ENCODE measurements around the gene KRTAP6-2. TPM values are rescaled to one million over a fixed set of nuclear protein-coding genes. Genes with fewer than 3 reads are reported as not detected.

KRTAP6-2 gene
- total and polyA plus RNA-seq, 2 donors: not detected

DNA sequence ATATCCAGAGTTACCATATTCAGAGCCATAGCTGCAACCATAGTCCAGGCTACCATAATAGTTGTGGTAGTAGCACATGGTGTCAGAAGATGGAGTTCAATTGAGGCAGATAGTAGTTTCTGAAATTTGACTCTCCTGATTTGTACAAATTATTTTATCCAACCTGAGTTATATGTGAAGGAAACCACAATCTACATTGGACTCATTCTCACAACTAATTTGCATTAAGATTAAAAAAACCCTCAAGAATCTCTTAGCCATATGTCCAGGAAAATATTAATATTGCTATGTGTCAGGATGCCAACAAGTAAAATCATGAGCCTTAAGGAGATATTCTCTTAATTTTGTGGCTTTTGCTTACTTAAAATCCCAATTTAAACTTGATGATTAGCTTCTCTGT lies 8.4 kb downstream of the KRTAP6-2 start, which contains the start of gene KRTAP22-2:
Gene KRTAP22-2, minus strand, starts transcription at position 101 of the 400 bp plus-strand sequence.
- Histone ChIP-seq H3K4me3 (ENCODE audit: low read length in 2 of 2) (no peak within 1 kb of the TSS), H3K9me3 (ENCODE audit: control insufficient read depth in 2 of 2, insufficient read depth in 1 of 2, low read length in 1 of 2) (peaks cover 0 to 3% of the 10 kb centered on the region in 2 donors), H3K27me3 (ENCODE audit: control insufficient read depth in 2 of 2, insufficient read depth in 1 of 2, low read length in 1 of 2) (no peaks in the 10 kb centered on the region)

DNA sequence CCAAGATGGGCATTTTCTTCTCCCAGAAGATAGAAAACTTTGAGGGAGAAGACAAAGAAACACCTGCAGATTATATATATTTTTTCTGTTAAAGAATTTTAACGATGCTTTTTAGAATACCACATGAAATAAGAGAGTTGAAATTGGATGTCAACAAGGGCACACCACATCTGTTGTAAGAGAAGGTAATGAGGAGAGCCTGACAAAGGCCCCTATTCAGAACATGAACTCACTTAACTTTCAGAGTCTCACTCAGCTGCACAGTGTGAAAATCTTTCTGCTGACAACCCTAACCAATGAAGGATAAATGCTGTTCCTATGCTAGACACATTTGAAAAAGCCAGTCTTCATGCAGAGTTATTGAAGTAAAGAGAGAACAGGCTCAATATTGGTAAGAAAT lies 15.8 kb downstream of the KRTAP6-2 start:
- H3K27ac ChIP-seq (ENCODE audit: low read depth in 1 of 2, low read length in 1 of 2): no peak overlapping the region
- no peaks in the 10 kb centered on the region for H3K36me3 ChIP-seq (ENCODE audit: control insufficient read depth in 2 of 2, insufficient read depth in 2 of 2, low read length in 1 of 2)
- no peaks in the 10 kb centered on the region for H3K27me3 ChIP-seq (ENCODE audit: control insufficient read depth in 2 of 2, insufficient read depth in 1 of 2, low read length in 1 of 2)
- H3K4me3 ChIP-seq (ENCODE audit: low read length in 2 of 2): no peak overlapping the region
- no peaks in the 10 kb centered on the region for H3K9me3 ChIP-seq (ENCODE audit: control insufficient read depth in 2 of 2, insufficient read depth in 1 of 2, low read length in 1 of 2)
- 91% methylated on average over 1 of the region's 1 CpG for WGBS
- no peak for DNase-seq (ENCODE audit: low read depth in 6 of 9, low spot score in 9 of 9)
- H3K4me1 ChIP-seq (ENCODE audit: control insufficient read depth in 2 of 2, insufficient read depth in 2 of 2, low read length in 2 of 2): no peaks in the 10 kb centered on the region

More for the DNA sequence above, 8.4 kb downstream of the KRTAP6-2 start, which contains the start of gene KRTAP22-2:
- Histone ChIP-seq H3K27ac (ENCODE audit: low read depth in 1 of 2, low read length in 1 of 2) (no peak within 1 kb of the TSS), H3K4me1 (ENCODE audit: control insufficient read depth in 2 of 2, insufficient read depth in 2 of 2, low read length in 2 of 2) (no peaks in the 10 kb centered on the region), H3K36me3 (ENCODE audit: control insufficient read depth in 2 of 2, insufficient read depth in 2 of 2, low read length in 1 of 2) (no peaks in the 10 kb centered on the region)
- no peak for DNase-seq (ENCODE audit: low read depth in 6 of 9, low spot score in 9 of 9)

- H3K27me3 ChIP-seq (ENCODE audit: control insufficient read depth in 2 of 2, insufficient read depth in 1 of 2, low read length in 1 of 2): no peaks in the 10 kb centered on the region
- H3K9me3 ChIP-seq (ENCODE audit: control insufficient read depth in 2 of 2, insufficient read depth in 1 of 2, low read length in 1 of 2): no peaks in the 10 kb centered on the region
- no peak overlapping the region for H3K27ac ChIP-seq (ENCODE audit: low read depth in 1 of 2, low read length in 1 of 2)
- WGBS: 58% methylated on average over 3 of the region's 3 CpGs
- H3K4me3 ChIP-seq (ENCODE audit: low read length in 2 of 2): no peak overlapping the region
- no peaks in the 10 kb centered on the region for H3K4me1 ChIP-seq (ENCODE audit: control insufficient read depth in 2 of 2, insufficient read depth in 2 of 2, low read length in 2 of 2)
- no peaks in the 10 kb centered on the region for H3K36me3 ChIP-seq (ENCODE audit: control insufficient read depth in 2 of 2, insufficient read depth in 2 of 2, low read length in 1 of 2)
- DNase-seq (ENCODE audit: low read depth in 6 of 9, low spot score in 9 of 9): no peak
Measured at GRCh38 chr21:30580132-30580531, 18.6 kb downstream of the KRTAP6-2 start.

- WGBS: 79% methylated on average over 1 of the region's 1 CpG
- DNase-seq (ENCODE audit: low read depth in 6 of 9, low spot score in 9 of 9): no peak
- H3K4me1 ChIP-seq (ENCODE audit: control insufficient read depth in 2 of 2, insufficient read depth in 2 of 2, low read length in 2 of 2): no peaks in the 10 kb centered on the region
Measured at GRCh38 chr21:30579346-30579745, 19.4 kb downstream of the KRTAP6-2 start.

GRCh38 chr21:30577766-30578165 lies 20.9 kb downstream of the KRTAP6-2 start:
- H3K4me1 ChIP-seq (ENCODE audit: control insufficient read depth in 2 of 2, insufficient read depth in 2 of 2, low read length in 2 of 2): no peaks in the 10 kb centered on the region
- no peak for DNase-seq (ENCODE audit: low read depth in 6 of 9, low spot score in 9 of 9)

More at GRCh38 chr21:30579346-30579745, 19.4 kb downstream of the KRTAP6-2 start:
- H3K36me3 ChIP-seq (ENCODE audit: control insufficient read depth in 2 of 2, insufficient read depth in 2 of 2, low read length in 1 of 2): no peaks in the 10 kb centered on the region
- no peaks in the 10 kb centered on the region for H3K9me3 ChIP-seq (ENCODE audit: control insufficient read depth in 2 of 2, insufficient read depth in 1 of 2, low read length in 1 of 2)
- no peak overlapping the region for H3K27ac ChIP-seq (ENCODE audit: low read depth in 1 of 2, low read length in 1 of 2)
- H3K27me3 ChIP-seq (ENCODE audit: control insufficient read depth in 2 of 2, insufficient read depth in 1 of 2, low read length in 1 of 2): no peaks in the 10 kb centered on the region
- no peak overlapping the region for H3K4me3 ChIP-seq (ENCODE audit: low read length in 2 of 2)

GRCh38 chr21:30567617-30568016 lies 31.1 kb downstream of the KRTAP6-2 start:
- DNase-seq (ENCODE audit: low read depth in 6 of 9, low spot score in 9 of 9): no peak
- H3K4me3 ChIP-seq (ENCODE audit: low read length in 2 of 2): no peak overlapping the region
- no peaks in the 10 kb centered on the region for H3K9me3 ChIP-seq (ENCODE audit: control insufficient read depth in 2 of 2, insufficient read depth in 1 of 2, low read length in 1 of 2)
- H3K4me1 ChIP-seq (ENCODE audit: control insufficient read depth in 2 of 2, insufficient read depth in 2 of 2, low read length in 2 of 2): no peaks in the 10 kb centered on the region
- H3K27me3 ChIP-seq (ENCODE audit: control insufficient read depth in 2 of 2, insufficient read depth in 1 of 2, low read length in 1 of 2): no peaks in the 10 kb centered on the region
- H3K36me3 ChIP-seq (ENCODE audit: control insufficient read depth in 2 of 2, insufficient read depth in 2 of 2, low read length in 1 of 2): no peaks in the 10 kb centered on the region
- H3K27ac ChIP-seq (ENCODE audit: low read depth in 1 of 2, low read length in 1 of 2): no peak overlapping the region

More at GRCh38 chr21:30577766-30578165, 20.9 kb downstream of the KRTAP6-2 start:
- no peak overlapping the region for H3K27ac ChIP-seq (ENCODE audit: low read depth in 1 of 2, low read length in 1 of 2)
- H3K9me3 ChIP-seq (ENCODE audit: control insufficient read depth in 2 of 2, insufficient read depth in 1 of 2, low read length in 1 of 2): no peaks in the 10 kb centered on the region
- no peaks in the 10 kb centered on the region for H3K27me3 ChIP-seq (ENCODE audit: control insufficient read depth in 2 of 2, insufficient read depth in 1 of 2, low read length in 1 of 2)
- no peak overlapping the region for H3K4me3 ChIP-seq (ENCODE audit: low read length in 2 of 2)
- H3K36me3 ChIP-seq (ENCODE audit: control insufficient read depth in 2 of 2, insufficient read depth in 2 of 2, low read length in 1 of 2): no peaks in the 10 kb centered on the region

DNA sequence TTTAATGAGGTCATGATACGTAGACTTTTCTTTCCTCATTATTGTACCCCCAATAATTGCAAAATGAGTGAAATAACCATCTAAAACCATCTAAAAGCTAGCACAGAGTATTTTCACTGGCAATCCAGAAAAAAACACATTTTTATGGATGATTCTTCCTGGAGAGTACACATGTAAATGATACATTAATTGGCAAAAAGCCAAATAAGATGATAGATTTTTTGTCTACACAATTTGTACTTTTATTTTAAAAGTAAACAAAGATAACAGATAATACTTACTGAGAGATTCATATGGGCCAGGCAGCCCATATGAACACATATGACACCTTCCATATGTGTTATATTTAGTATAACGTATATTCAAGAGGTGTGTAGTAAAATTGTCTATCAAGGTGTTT lies 35.1 kb downstream of the KRTAP6-2 start:
- WGBS: 96% methylated on average over 2 of the region's 2 CpGs
- Histone ChIP-seq H3K27me3 (ENCODE audit: control insufficient read depth in 2 of 2, insufficient read depth in 1 of 2, low read length in 1 of 2) (no peaks in the 10 kb centered on the region), H3K27ac (ENCODE audit: low read depth in 1 of 2, low read length in 1 of 2) (no peak overlapping the region), H3K9me3 (ENCODE audit: control insufficient read depth in 2 of 2, insufficient read depth in 1 of 2, low read length in 1 of 2) (no peaks in the 10 kb centered on the region), H3K4me1 (ENCODE audit: control insufficient read depth in 2 of 2, insufficient read depth in 2 of 2, low read length in 2 of 2) (no peaks in the 10 kb centered on the region), H3K4me3 (ENCODE audit: low read length in 2 of 2) (no peak overlapping the region), H3K36me3 (ENCODE audit: control insufficient read depth in 2 of 2, insufficient read depth in 2 of 2, low read length in 1 of 2) (no peaks in the 10 kb centered on the region)
- DNase-seq (ENCODE audit: low read depth in 6 of 9, low spot score in 9 of 9): no peak

- Histone ChIP-seq H3K9me3 (ENCODE audit: control insufficient read depth in 2 of 2, insufficient read depth in 1 of 2, low read length in 1 of 2) (no peaks in the 10 kb centered on the region), H3K27ac (ENCODE audit: low read depth in 1 of 2, low read length in 1 of 2) (no peak overlapping the region), H3K36me3 (ENCODE audit: control insufficient read depth in 2 of 2, insufficient read depth in 2 of 2, low read length in 1 of 2) (no peaks in the 10 kb centered on the region), H3K27me3 (ENCODE audit: control insufficient read depth in 2 of 2, insufficient read depth in 1 of 2, low read length in 1 of 2) (no peaks in the 10 kb centered on the region), H3K4me3 (ENCODE audit: low read length in 2 of 2) (no peak overlapping the region), H3K4me1 (ENCODE audit: control insufficient read depth in 2 of 2, insufficient read depth in 2 of 2, low read length in 2 of 2) (no peaks in the 10 kb centered on the region)
- DNase-seq (ENCODE audit: low read depth in 6 of 9, low spot score in 9 of 9): no peak
- WGBS: 89% methylated on average over 6 of the region's 6 CpGs
Measured at GRCh38 chr21:30563072-30563471, 35.6 kb downstream of the KRTAP6-2 start.

- Histone ChIP-seq H3K27me3 (ENCODE audit: control insufficient read depth in 2 of 2, insufficient read depth in 1 of 2, low read length in 1 of 2) (no peaks in the 10 kb centered on the region), H3K27ac (ENCODE audit: low read depth in 1 of 2, low read length in 1 of 2) (no peak overlapping the region), H3K4me3 (ENCODE audit: low read length in 2 of 2) (no peak overlapping the region), H3K4me1 (ENCODE audit: control insufficient read depth in 2 of 2, insufficient read depth in 2 of 2, low read length in 2 of 2) (no peaks in the 10 kb centered on the region), H3K36me3 (ENCODE audit: control insufficient read depth in 2 of 2, insufficient read depth in 2 of 2, low read length in 1 of 2) (no peaks in the 10 kb centered on the region), H3K9me3 (ENCODE audit: control insufficient read depth in 2 of 2, insufficient read depth in 1 of 2, low read length in 1 of 2) (no peaks in the 10 kb centered on the region)
- WGBS: 91% methylated on average over 2 of the region's 2 CpGs
- DNase-seq (ENCODE audit: low read depth in 6 of 9, low spot score in 9 of 9): no peak
Measured at GRCh38 chr21:30561957-30562356, 36.7 kb downstream of the KRTAP6-2 start.
